Suprapubic skin (tissue), 4 donors: Measurements from ENCODE around the gene NME2.

Source experiments
- POLR2A ChIP-seq, 2 donors: fragments of 450-650 bp; IDR thresholded peaks; one replicate each; pipeline ENCODE4 v1.6.1; 2017; ENCODE audit warnings: antibody characterized with exemption in 2 of 2, mild to moderate bottlenecking in 2 of 2, moderate library complexity in 2 of 2
- POLR2AphosphoS5 ChIP-seq, 3 donors: sonication (generic); formaldehyde crosslinking; IDR thresholded peaks; one replicate each; pipeline ENCODE4 v1.6.1; 2017; ENCODE audit warnings: antibody characterized with exemption in 3 of 3
- TF ChIP-seq, protein P1 (sequence below), 2 donors: fragments of 200-600 bp in 1 of 2; fragments of 450-650 bp in 1 of 2; sonication (generic) in 1 of 2; IDR thresholded peaks; one replicate each; pipeline ENCODE4 v1.5.1; 2016 to 2019; ENCODE audit warnings: antibody characterized with exemption in 2 of 2, mild to moderate bottlenecking in 1 of 2, moderate library complexity in 1 of 2

DNA sequence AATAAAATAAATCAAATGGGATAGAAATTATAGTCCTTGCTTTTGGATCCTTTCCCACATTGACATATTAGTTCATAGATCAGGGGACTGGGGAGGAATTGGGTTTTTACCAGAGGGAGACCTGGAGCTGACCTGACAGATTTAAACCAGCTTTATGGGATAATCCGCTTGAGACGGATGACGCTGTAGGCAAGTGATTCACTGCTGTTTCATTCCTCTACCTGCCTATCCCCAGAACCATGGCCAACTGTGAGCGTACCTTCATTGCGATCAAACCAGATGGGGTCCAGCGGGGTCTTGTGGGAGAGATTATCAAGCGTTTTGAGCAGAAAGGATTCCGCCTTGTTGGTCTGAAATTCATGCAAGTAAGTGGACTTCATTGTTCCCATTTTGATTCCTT lies 10.8 kb upstream of the NME2 start:
- TF ChIP-seq POLR2A (IDR thresholded peaks at IDR 0.05) (no peak), POLR2AphosphoS5 (IDR thresholded peaks at IDR 0.05) (no peak)
- TF ChIP-seq, protein P1, sequence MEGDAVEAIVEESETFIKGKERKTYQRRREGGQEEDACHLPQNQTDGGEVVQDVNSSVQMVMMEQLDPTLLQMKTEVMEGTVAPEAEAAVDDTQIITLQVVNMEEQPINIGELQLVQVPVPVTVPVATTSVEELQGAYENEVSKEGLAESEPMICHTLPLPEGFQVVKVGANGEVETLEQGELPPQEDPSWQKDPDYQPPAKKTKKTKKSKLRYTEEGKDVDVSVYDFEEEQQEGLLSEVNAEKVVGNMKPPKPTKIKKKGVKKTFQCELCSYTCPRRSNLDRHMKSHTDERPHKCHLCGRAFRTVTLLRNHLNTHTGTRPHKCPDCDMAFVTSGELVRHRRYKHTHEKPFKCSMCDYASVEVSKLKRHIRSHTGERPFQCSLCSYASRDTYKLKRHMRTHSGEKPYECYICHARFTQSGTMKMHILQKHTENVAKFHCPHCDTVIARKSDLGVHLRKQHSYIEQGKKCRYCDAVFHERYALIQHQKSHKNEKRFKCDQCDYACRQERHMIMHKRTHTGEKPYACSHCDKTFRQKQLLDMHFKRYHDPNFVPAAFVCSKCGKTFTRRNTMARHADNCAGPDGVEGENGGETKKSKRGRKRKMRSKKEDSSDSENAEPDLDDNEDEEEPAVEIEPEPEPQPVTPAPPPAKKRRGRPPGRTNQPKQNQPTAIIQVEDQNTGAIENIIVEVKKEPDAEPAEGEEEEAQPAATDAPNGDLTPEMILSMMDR (IDR thresholded peaks at IDR 0.05) = no peak
